ENCODE data around the gene ADRA2B. TPM values are rescaled to one million over a fixed set of nuclear protein-coding genes. Genes with fewer than 3 reads are reported as not detected.
"Not testable (repeated sequence)": the region's sequence is repeated elsewhere in the genome, so short reads cannot be mapped to it uniquely, and the experiment has no call there.

Gene ADRA2B
- total and polyA plus RNA-seq, 8 donors, result 0.04 to 1.5 (median 0.34) TPM

DNA sequence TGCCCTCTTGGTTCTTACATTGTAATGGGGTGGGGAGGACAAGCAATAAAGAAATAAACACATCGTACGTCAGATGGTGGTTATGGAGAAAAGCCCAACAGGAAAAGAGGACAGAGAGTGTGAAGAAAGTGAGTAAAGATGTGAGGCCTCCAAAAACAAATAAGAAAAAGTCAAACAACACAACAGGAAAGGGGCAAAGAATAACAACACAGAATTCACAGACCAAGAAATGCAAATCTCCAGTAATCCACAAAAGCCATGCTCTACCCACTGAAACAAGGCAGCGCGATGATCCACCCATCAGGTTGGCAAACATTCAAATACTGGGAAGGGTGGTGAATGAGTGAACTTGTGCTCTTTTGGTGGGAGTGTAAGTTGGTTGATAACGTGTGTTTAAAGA is 45.5 kb upstream of the ADRA2B start:
- no peak for ATAC-seq
- H3K4me1 ChIP-seq, result no peaks in the 10 kb centered on the region
- intact Hi-C loops (cut with DNase I), result no loop called here
- no peaks in the 10 kb centered on the region for H3K36me3 ChIP-seq
- DNase-seq, result no peak
- TF ChIP-seq, protein P1, sequence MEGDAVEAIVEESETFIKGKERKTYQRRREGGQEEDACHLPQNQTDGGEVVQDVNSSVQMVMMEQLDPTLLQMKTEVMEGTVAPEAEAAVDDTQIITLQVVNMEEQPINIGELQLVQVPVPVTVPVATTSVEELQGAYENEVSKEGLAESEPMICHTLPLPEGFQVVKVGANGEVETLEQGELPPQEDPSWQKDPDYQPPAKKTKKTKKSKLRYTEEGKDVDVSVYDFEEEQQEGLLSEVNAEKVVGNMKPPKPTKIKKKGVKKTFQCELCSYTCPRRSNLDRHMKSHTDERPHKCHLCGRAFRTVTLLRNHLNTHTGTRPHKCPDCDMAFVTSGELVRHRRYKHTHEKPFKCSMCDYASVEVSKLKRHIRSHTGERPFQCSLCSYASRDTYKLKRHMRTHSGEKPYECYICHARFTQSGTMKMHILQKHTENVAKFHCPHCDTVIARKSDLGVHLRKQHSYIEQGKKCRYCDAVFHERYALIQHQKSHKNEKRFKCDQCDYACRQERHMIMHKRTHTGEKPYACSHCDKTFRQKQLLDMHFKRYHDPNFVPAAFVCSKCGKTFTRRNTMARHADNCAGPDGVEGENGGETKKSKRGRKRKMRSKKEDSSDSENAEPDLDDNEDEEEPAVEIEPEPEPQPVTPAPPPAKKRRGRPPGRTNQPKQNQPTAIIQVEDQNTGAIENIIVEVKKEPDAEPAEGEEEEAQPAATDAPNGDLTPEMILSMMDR (IDR thresholded peaks at IDR 0.05), result no peak
- no peak overlapping the region for H3K4me3 ChIP-seq
- no peak for FAIRE-seq
- 79 to 84% methylated on average over 5 of the region's 5 CpGs for whole genome bisulfite sequencing, 2 donors
- H3K27me3 ChIP-seq, result no peaks in the 10 kb centered on the region
- H3K27ac ChIP-seq, result no peak overlapping the region
- H3K9me3 ChIP-seq, result no peaks in the 10 kb centered on the region

DNA sequence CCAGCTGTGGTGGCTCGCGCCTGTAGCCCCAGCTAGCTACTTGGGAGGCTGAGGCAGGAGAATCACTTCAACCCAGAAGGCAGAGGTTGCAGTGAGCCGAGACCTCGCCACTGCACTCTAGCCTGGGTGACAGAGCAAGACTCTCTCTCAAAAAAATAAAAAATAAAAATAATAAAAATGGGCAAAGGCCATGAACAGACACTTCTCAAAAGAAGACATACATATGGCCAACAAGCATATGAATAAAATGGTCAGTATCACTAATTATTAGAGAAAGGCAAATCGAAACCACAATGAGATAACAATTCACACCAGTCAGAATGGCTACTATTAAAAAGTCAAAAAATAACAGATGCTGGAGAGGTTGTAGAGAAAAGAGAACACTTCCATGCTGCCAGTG is 44.0 kb upstream of the ADRA2B start:
- ATAC-seq; H3K27ac ChIP-seq; FAIRE-seq; H3K36me3 ChIP-seq; H3K4me3 ChIP-seq; H3K4me1 ChIP-seq; intact Hi-C loops (cut with DNase I); H3K9me3 ChIP-seq; H3K27me3 ChIP-seq; DNase-seq: not testable (repeated sequence)
- WGBS, 2 donors, result 94 to 99% methylated on average over 5 of the region's 5 CpGs

DNA sequence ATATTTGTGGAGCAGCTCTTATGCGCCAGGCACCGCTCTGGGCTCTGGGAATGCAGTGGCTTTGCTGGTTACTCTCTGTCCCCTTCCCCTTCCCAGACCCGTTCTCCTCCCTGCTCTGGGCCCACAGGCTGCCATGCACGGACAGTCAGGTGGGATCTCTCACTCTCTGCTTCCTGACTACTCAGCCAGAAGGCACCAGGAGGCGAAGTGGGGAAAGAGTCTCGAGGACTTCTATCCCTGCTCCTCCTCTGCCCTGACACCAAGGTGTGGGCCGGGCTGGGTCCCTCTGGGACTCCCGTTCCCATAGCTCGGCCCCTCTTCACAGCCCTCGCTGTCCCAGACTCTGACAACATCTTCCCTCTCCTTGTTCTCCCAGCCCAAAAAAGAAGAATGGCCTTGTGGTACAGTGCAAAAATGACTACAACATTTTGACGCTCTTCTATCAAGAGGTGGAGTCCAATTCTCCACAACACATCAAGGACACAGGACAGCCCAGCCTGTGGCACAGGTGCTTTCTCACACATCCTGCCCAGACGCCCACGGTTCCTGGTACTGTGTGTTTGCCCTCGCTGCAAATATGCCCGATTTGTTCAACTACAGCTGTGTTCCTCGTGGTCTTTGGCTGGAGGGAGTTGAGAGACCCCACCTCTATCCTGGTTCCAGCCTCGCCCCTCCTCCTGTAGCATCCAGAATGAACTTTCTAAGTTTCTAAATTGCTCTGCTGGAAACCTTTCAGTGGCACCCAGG is 42.9 kb upstream of the ADRA2B start:
- H3K9me3 ChIP-seq, result no peaks in the 10 kb centered on the region
- no peak overlapping the region for H3K4me3 ChIP-seq
- TF ChIP-seq, protein P1 (IDR thresholded peaks at IDR 0.05), result no peak
- intact Hi-C loops (cut with DNase I), result no loop called here
- no peak for FAIRE-seq
- no peaks in the 10 kb centered on the region for H3K4me1 ChIP-seq
- ATAC-seq, result peak in 1 of 4 donors; percentile 93
- WGBS, 2 donors, result 67 to 75% methylated on average over 17 of the region's 17 CpGs
- H3K27me3 ChIP-seq, result no peaks in the 10 kb centered on the region
- H3K36me3 ChIP-seq, result no peaks in the 10 kb centered on the region
- H3K27ac ChIP-seq, result peak overlapping the region in 1 of 4 donors; percentile 36
- DNase-seq, result peak in 1 of 6 donors; percentile 41

DNA sequence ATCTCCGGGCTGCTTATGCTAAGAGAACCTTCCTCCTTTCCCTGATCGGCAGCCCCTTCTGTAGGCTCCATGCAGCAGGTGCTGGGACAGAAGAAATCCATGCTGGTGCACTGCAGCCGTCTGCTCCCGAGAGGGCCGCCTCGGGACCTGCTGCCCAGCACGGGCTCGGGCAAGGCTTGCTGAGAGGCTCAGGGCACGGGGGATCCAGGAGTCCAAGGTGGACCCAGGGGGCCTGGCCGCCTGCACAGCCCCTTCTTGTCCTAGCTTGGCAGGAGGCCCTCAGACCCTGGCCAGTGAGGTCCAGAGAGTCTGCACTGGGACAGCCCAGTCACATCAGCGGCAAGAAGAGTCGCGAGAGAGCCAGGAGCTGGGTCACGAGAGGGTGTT is 42.2 kb upstream of the ADRA2B start:
- intact Hi-C loops (cut with DNase I), result no loop called here
- WGBS, 2 donors, result 87 to 93% methylated on average over 14 of the region's 14 CpGs
- DNase-seq (peak in 1 of 6 donors; percentile 38), FAIRE-seq (no peak), ATAC-seq (no peak)
- TF ChIP-seq, protein P1 (IDR thresholded peaks at IDR 0.05), result no peak
- Histone ChIP-seq H3K36me3 (no peaks in the 10 kb centered on the region), H3K27ac (no peak overlapping the region), H3K27me3 (no peaks in the 10 kb centered on the region), H3K4me1 (no peaks in the 10 kb centered on the region), H3K9me3 (no peaks in the 10 kb centered on the region), H3K4me3 (no peak overlapping the region)

DNA sequence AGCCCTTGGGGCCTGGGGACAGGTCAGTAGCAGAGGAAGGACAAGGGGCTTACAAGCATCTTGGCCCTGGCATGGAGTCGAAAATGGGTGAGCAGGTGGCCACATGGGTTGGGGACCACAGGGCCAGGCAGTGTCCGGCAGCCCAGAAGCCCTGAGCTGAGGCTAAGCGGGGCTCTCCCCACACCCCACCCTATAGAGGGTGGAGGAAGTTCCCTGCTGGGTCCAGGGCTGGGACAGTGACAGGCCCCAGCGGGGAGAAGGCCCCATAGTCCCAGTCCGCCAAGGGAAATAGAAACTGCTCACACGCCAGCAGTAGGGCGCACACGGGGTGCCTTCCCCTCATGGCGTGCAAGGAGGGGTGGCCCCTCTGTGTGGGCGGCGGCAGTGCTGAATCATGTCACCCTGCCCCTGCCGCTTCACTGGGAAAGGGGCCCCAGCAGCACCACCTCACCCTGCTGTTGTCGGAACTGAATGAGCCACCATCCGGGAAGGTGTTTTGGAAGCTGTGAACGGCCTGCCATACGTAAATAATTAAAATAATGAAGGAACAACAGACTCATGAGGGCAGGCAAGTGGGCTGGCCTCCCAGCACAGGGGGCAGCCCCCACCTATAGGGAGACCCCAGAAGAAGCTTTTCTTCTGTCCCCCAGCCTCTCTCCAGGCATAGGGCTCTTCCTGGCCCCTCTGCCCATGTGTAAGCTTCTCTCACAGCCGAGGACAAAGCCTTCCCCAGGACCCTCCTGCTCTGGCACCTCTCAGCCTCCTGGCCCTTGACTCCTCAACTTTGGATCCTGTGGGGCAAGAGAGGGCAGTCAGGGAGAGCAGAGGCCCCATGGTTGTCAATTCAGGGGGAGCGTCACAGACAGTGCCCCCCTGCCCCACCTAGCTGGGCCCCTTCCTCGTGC is 41.5 kb upstream of the ADRA2B start:
- Histone ChIP-seq H3K4me3 (no peak overlapping the region), H3K36me3 (no peaks in the 10 kb centered on the region), H3K27ac (no peak overlapping the region), H3K9me3 (no peaks in the 10 kb centered on the region), H3K27me3 (no peaks in the 10 kb centered on the region), H3K4me1 (no peaks in the 10 kb centered on the region)
- DNase-seq, result peak in 1 of 6 donors; percentile 30
- intact Hi-C loops (cut with DNase I), result no loop called here
- TF ChIP-seq, protein P1 (IDR thresholded peaks at IDR 0.05), result no peak
- FAIRE-seq, result no peak
- peak in 2 of 4 donors; percentile 7 to 24 for ATAC-seq
- 78 to 79% methylated on average over 19 of the region's 19 CpGs for WGBS, 2 donors

All from pancreas (tissue), 10 donors.